HEK293 (cell line): ENCODE results near the gene LRRC46.

Source experiments
- ZSCAN4 ChIP-seq: fragments of 450-650 bp; formaldehyde crosslinking; IDR thresholded peaks from 2 replicates; pipeline ENCODE4 v1.5.1; 2017; ENCODE audit warnings: missing biosample characterization, missing genetic modification characterization

LRRC46 gene

GRCh38 chr17:47884905-47885730 is 53.6 kb downstream of the LRRC46 start (continued):
- TF ChIP-seq ZSCAN4 (tag by site-specific recombination): no peak
- TF ChIP-seq, all 188 proteins: peak for 6
